A549 (cell line): ENCODE data around the gene ZBTB47. TPM values are rescaled to one million over a fixed set of nuclear protein-coding genes. Genes with fewer than 3 reads are reported as not detected.

ENCODE experiments used
- ATAC-seq, 2 experiments: fragments of 200-7000 bp in 1 of 2; fragments of >200 bp in 1 of 2; cut with Nextera tagmentation in 1 of 2; cut with Tn5 transposase in 1 of 2; 3 replicates each; pipeline versions ENCODE4 v1.8.0 to v1.9.1; 2018 to 2020; ENCODE audit warnings: mild to moderate bottlenecking in 1 of 2, moderate library complexity in 1 of 2
- CTCF ChIA-PET: fragments of 300-600 bp; sonication (Branson Sonifier 250); formaldehyde crosslinking; extraction: SDS; loops from one replicate; lab custom pipeline; 2021; ENCODE audit warnings: antibody characterized with exemption, inconsistent platforms; lab: Yijun Ruan, JAX
- POLR2A ChIA-PET: fragments of 350-600 bp; formaldehyde crosslinking; extraction: SDS; loops from one replicate; lab custom pipeline; 2021; ENCODE audit warnings: antibody characterized with exemption, inconsistent platforms; lab: Yijun Ruan, JAX
- DNase-seq, 2 experiments: peaks; one replicate each; pipeline versions ENCODE4 v3.0.0 to v3.0.0-alpha.2; 2011 to 2016; ENCODE audit warnings: low read depth in 1 of 2, low spot score in 1 of 2
- FAIRE-seq: peaks from 2 replicates; lab custom pipeline; 2011; peaks lifted over from hg19 to GRCh38; lab: Jason Lieb, UNC
- H3K27ac ChIP-seq, 2 experiments: fragments of >200 bp; sonication (Bioruptor Twin); formaldehyde crosslinking; 3 replicates each; pipeline ENCODE4 v1.5.1; 2016 to 2017
- H3K4me1 ChIP-seq: fragments of >200 bp; sonication (Bioruptor Twin); formaldehyde crosslinking; 3 replicates; pipeline ENCODE4 v1.6.1; 2016
- H3K4me2 ChIP-seq: fragments of >200 bp; sonication (Bioruptor Twin); formaldehyde crosslinking; 3 replicates; pipeline ENCODE4 v1.6.1; 2016
- H3K4me3 ChIP-seq: fragments of >200 bp; sonication (Bioruptor Twin); formaldehyde crosslinking; 3 replicates; pipeline ENCODE4 v1.5.1; 2016
- H3K9me3 ChIP-seq: fragments of >200 bp; sonication (Bioruptor Twin); formaldehyde crosslinking; 3 replicates; pipeline ENCODE4 v1.6.1; 2016
- CBX2 ChIP-seq: fragments of 200-600 bp; sonication (generic); IDR thresholded peaks from 2 replicates; pipeline ENCODE4 v1.6.1; 2016; ENCODE audit warnings: low read depth, mild to moderate bottlenecking, borderline replicate concordance
- CHD2 ChIP-seq: fragments of 150-350 bp; IDR thresholded peaks from 2 replicates; pipeline ENCODE4 v1.6.1; 2014; ENCODE audit warnings: low read length; ENCODE audit not compliant: partially characterized antibody
- CHD4 ChIP-seq: fragments of 200-600 bp; sonication (generic); IDR thresholded peaks from 2 replicates; pipeline ENCODE4 v1.6.1; 2016; ENCODE audit warnings: antibody characterized with exemption, mild to moderate bottlenecking, borderline replicate concordance
- ESRRA ChIP-seq: fragments of 150-350 bp; IDR thresholded peaks from 2 replicates; pipeline ENCODE4 v1.6.1; 2014; ENCODE audit warnings: mild to moderate bottlenecking, low read length, borderline replicate concordance
- FOXS1 ChIP-seq: fragments of 250-450 bp; sonication (Bioruptor Pico); IDR thresholded peaks from 2 replicates; pipeline ENCODE4 v1.5.0; 2020; ENCODE audit warnings: mild to moderate bottlenecking, moderate library complexity
- HOXA7 ChIP-seq: fragments of 250-450 bp; sonication (Bioruptor Pico); IDR thresholded peaks from 2 replicates; pipeline ENCODE4 v1.5.0; 2020; ENCODE audit warnings: mild to moderate bottlenecking, moderate library complexity
- HOXB5 ChIP-seq: fragments of 250-450 bp; sonication (Bioruptor Pico); IDR thresholded peaks from 2 replicates; pipeline ENCODE4 v1.5.0; 2020; ENCODE audit warnings: mild to moderate bottlenecking, moderate library complexity
- KDM1A ChIP-seq: fragments of 200-600 bp; sonication (generic); IDR thresholded peaks from 2 replicates; pipeline ENCODE4 v1.6.1; 2016; ENCODE audit warnings: low read depth, mild to moderate bottlenecking
- MAFK ChIP-seq: fragments of 450-650 bp; IDR thresholded peaks from 2 replicates; pipeline ENCODE4 v1.6.1; 2014; ENCODE audit not compliant: partially characterized antibody
- MAZ ChIP-seq: fragments of 150-350 bp; IDR thresholded peaks from 2 replicates; pipeline ENCODE4 v1.6.1; 2014; ENCODE audit warnings: antibody characterized with exemption, low read depth, low read length, borderline replicate concordance
- POLR2AphosphoS2 ChIP-seq: conservative IDR thresholded peaks from 2 replicates; pipeline ENCODE4 v1.6.1; 2012; ENCODE audit warnings: low read length, improper control_type of control experiment, inconsistent platforms
- RAD21 ChIP-seq, 2 experiments: fragments of >200 bp in 1 of 2; sonication (Bioruptor Twin) in 1 of 2; formaldehyde crosslinking in 1 of 2; IDR thresholded peaks in 1 of 2; conservative IDR thresholded peaks in 1 of 2; 2 replicates in 1 of 2; 3 replicates in 1 of 2; pipeline ENCODE4 v1.6.1; 2012 to 2018; ENCODE audit warnings: inconsistent platforms in 1 of 2
- RCOR1 ChIP-seq: fragments of 150-350 bp; IDR thresholded peaks from 2 replicates; pipeline ENCODE4 v1.6.1; 2014; ENCODE audit warnings: antibody characterized with exemption, low read length, low read depth
- SMC3 ChIP-seq: fragments of >200 bp; sonication (Bioruptor Twin); formaldehyde crosslinking; IDR thresholded peaks from 3 replicates; pipeline ENCODE4 v1.6.1; 2018; ENCODE audit warnings: inconsistent platforms
- SREBF2 ChIP-seq: fragments of 450-650 bp; IDR thresholded peaks from 2 replicates; pipeline ENCODE4 v1.6.1; 2014; ENCODE audit warnings: mild to moderate bottlenecking, moderate library complexity
- TP53 ChIP-seq: fragments of 250-450 bp; sonication (Bioruptor Pico); IDR thresholded peaks from 2 replicates; pipeline ENCODE4 v1.5.0; 2021; ENCODE audit warnings: mild to moderate bottlenecking, moderate library complexity
- ZC3H11A ChIP-seq: fragments of 450-650 bp; IDR thresholded peaks from 2 replicates; pipeline ENCODE4 v1.6.1; 2014; ENCODE audit warnings: antibody characterized with exemption, mild to moderate bottlenecking
- ZFP36 ChIP-seq: fragments of 450-650 bp; IDR thresholded peaks from 2 replicates; pipeline ENCODE4 v1.6.1; 2014; ENCODE audit warnings: borderline replicate concordance; ENCODE audit not compliant: partially characterized antibody
- WGBS: methylation state at CpG from one replicate; pipeline ENCODE4 v1.1.6; 2017; ENCODE audit errors: missing lambda C conversion rate; 5-methylcytosine and 5-hydroxymethylcytosine counted together
- polyA plus RNA-seq, 4 experiments: library from polyadenylated mRNA; depleted of rRNA in 3 of 4; stranded (reverse); fragments of >200 nt; fragmentation: RNase III in 1 of 4; extraction: RNeasy Plus Mini Kit Qiagen cat#74134 plus additional on column Dnase treatment in 1 of 4; gene quantifications; 2 replicates in 3 of 4; 3 replicates in 1 of 4; pipeline ENCODE4 v1.2.3, GENCODE V29; 2011 to 2017
- TF ChIP-seq, protein P1 (sequence below): fragments of 150-350 bp; IDR thresholded peaks from 2 replicates; pipeline ENCODE4 v1.6.1; 2014; ENCODE audit warnings: low read depth, mild to moderate bottlenecking, low read length
- TF ChIP-seq, protein P2 (sequence below): fragments of >200 bp; sonication (Bioruptor Twin); formaldehyde crosslinking; IDR thresholded peaks from 3 replicates; pipeline ENCODE4 v1.6.1; 2016
- TF ChIP-seq, protein P3 (sequence below): fragments of 450-650 bp; IDR thresholded peaks from 2 replicates; pipeline ENCODE4 v1.6.1; 2014; ENCODE audit warnings: antibody characterized with exemption
- TF ChIP-seq, protein P4 (sequence below): IDR thresholded peaks from 2 replicates; pipeline ENCODE4 v1.6.1; 2012
- TF ChIP-seq, protein P5 (sequence below): fragments of >200 bp; sonication (Bioruptor Twin); formaldehyde crosslinking; IDR thresholded peaks from 2 replicates; pipeline ENCODE4 v1.6.1; 2016

Gene ZBTB47
- polyA plus RNA-seq, 2 of the 4 experiments (the other 2 are of a cell fraction): 2.5 to 6.8 TPM

DNA sequence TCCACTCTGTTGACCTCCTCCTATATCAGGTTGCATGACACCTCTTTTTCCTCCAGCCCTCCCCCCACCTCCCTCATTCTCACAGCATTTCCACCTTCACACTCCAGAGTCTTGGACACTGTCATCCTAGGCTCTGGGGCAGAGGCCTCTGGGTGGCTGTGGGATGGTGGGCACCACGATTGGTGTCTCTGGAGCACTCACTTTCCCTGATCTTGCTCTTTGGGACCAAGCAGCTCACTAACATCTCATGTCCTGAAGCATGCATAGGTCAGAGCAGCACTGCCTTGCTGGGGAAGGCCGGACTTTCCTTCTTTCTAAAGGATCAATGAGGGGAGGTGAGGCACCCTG, 14.9 kb downstream of the ZBTB47 start (continued):
- TF ChIP-seq FOXS1 (CRISPR knock-in tag) (no peak), POLR2AphosphoS2 (no peak)
- TF ChIP-seq, protein P1, sequence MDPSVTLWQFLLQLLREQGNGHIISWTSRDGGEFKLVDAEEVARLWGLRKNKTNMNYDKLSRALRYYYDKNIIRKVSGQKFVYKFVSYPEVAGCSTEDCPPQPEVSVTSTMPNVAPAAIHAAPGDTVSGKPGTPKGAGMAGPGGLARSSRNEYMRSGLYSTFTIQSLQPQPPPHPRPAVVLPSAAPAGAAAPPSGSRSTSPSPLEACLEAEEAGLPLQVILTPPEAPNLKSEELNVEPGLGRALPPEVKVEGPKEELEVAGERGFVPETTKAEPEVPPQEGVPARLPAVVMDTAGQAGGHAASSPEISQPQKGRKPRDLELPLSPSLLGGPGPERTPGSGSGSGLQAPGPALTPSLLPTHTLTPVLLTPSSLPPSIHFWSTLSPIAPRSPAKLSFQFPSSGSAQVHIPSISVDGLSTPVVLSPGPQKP: no peak
- TF ChIP-seq, all 56 proteins: peak for 0

DNA sequence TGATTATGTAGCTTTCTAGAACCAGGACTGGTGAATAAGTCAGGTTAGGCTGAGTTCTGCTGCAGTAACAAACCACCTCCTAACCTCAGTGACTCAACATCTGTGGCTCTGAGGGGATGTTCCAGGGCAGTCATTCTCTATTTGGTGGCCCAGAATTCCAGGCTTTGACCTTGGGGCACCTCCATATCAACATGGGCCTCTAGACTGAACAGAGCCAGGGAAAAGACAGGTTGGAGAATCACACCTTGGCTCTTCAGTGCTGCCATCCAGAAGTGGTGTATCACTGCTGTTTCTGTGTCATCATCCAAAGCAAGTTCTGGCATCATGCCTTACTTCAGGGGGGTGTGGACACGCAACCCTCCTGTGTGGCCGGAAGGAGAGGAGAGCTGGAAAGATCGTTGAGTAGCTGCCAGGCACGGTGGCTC, 15.3 kb downstream of the ZBTB47 start:
- no peak for ATAC-seq
- H3K9me3 ChIP-seq: no peaks in the 10 kb centered on the region
- H3K4me2 ChIP-seq: no peak overlapping the region
- no peak for FAIRE-seq
- no peak for TF ChIP-seq SREBF2
- TF ChIP-seq, protein P1: no peak
- TF ChIP-seq, protein P2, sequence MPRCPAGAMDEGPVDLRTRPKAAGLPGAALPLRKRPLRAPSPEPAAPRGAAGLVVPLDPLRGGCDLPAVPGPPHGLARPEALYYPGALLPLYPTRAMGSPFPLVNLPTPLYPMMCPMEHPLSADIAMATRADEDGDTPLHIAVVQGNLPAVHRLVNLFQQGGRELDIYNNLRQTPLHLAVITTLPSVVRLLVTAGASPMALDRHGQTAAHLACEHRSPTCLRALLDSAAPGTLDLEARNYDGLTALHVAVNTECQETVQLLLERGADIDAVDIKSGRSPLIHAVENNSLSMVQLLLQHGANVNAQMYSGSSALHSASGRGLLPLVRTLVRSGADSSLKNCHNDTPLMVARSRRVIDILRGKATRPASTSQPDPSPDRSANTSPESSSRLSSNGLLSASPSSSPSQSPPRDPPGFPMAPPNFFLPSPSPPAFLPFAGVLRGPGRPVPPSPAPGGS: no peak
- WGBS: 66% methylated on average over 3 of the region's 4 CpGs
- no peak overlapping the region for H3K4me3 ChIP-seq
- ChIA-PET CTCF (interaction anchor here (1.0 kb wide), 1 partner anchor 14 kb away, joined by 3 read pairs; no protein-coding TSS in a partner anchor), POLR2A (no interaction called here)
- H3K4me1 ChIP-seq: no peaks in the 10 kb centered on the region
- DNase-seq: no peak
- no peak overlapping the region for H3K27ac ChIP-seq

DNA sequence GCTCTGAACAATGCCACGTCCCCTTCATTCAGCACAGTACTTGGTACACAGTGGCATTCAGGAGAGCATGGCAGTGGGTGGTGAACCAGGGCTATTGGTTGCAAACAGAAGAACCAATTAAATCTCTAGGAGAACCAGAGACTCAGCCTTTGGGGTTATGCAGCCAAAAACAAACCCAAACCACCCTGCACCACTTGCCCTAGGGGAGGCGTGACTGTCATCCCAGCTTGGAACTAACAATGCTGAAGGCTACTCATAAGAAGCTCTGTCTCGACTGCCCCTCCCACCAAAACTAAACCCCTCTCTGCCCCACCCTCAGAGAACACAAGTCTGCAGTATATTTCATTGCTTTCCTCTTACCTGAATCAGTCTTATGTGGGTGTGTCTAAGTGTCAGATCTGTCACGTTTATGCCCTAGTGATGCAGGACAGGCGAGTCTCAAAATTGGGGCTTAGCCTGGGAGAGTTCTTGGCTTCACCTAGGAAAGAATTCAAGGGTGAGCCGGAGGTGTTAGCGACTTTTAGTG, 16.6 kb downstream of the ZBTB47 start:
- DNase-seq (no peak), ATAC-seq (no peak), FAIRE-seq (no peak)
- Histone ChIP-seq H3K4me1 (no peaks in the 10 kb centered on the region), H3K9me3 (0 out of 3 replicates have a peak, but pooled peaks cover 1% of the 10 kb centered on the region), H3K27ac (no peak overlapping the region), H3K4me3 (no peak overlapping the region), H3K4me2 (no peak overlapping the region)
- TF ChIP-seq MAZ (no peak), CHD2 (no peak), KDM1A (no peak), HOXA7 (no peak), ZFP36 (no peak), ZC3H11A (no peak), TP53 (CRISPR knock-in tag) (no peak), CBX2 (no peak), RAD21 (conservative IDR thresholded peaks at IDR 0.05 in 1 of 2, IDR thresholded peaks at IDR 0.05 in 1 of 2) (no peak), ESRRA (no peak), MAFK (no peak), RCOR1 (no peak), SMC3 (no peak), CHD4 (no peak), HOXB5 (no peak)
- TF ChIP-seq, protein P3, sequence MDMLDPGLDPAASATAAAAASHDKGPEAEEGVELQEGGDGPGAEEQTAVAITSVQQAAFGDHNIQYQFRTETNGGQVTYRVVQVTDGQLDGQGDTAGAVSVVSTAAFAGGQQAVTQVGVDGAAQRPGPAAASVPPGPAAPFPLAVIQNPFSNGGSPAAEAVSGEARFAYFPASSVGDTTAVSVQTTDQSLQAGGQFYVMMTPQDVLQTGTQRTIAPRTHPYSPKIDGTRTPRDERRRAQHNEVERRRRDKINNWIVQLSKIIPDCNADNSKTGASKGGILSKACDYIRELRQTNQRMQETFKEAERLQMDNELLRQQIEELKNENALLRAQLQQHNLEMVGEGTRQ: no peak
- TF ChIP-seq, protein P4, sequence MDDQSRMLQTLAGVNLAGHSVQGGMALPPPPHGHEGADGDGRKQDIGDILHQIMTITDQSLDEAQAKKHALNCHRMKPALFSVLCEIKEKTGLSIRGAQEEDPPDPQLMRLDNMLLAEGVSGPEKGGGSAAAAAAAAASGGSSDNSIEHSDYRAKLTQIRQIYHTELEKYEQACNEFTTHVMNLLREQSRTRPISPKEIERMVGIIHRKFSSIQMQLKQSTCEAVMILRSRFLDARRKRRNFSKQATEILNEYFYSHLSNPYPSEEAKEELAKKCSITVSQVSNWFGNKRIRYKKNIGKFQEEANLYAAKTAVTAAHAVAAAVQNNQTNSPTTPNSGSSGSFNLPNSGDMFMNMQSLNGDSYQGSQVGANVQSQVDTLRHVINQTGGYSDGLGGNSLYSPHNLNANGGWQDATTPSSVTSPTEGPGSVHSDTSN: no peak
- TF ChIP-seq, protein P2: no peak
- TF ChIP-seq, protein P5, sequence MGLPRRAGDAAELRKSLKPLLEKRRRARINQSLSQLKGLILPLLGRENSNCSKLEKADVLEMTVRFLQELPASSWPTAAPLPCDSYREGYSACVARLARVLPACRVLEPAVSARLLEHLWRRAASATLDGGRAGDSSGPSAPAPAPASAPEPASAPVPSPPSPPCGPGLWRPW: no peak
- ChIA-PET POLR2A (no interaction called here), CTCF (interaction anchor here (1.0 kb wide), 1 partner anchor 16 kb away, joined by 3 read pairs; no protein-coding TSS in a partner anchor)
- 43% methylated on average over 6 of the region's 7 CpGs for WGBS
